Adrenal gland (tissue), 12 donors: ENCODE data around the gene GSTCD. TPM values are rescaled to one million over a fixed set of nuclear protein-coding genes. Genes with fewer than 3 reads are reported as not detected.

ENCODE experiments used
- DNase-seq, 7 donors: peaks; one replicate each; pipeline ENCODE4 v3.0.0-alpha.2; 2019 to 2020
- H3K27ac ChIP-seq, 5 donors: fragments of 200-600 bp; sonication (generic) in 4 of 5; 1 replicate in 3 of 5; 2 replicates in 2 of 5; pipeline versions ENCODE4 v1.5.1 to v1.8.0; 2016 to 2020; ENCODE audit warnings: mild to moderate bottlenecking in 1 of 5
- H3K27me3 ChIP-seq: fragments of 200-600 bp; 2 replicates; pipeline ENCODE4 v1.8.0; 2021
- H3K36me3 ChIP-seq, 2 donors: fragments of 200-600 bp; replicated peaks in 1 of 2; 1 replicate in 1 of 2; 2 replicates in 1 of 2; pipeline versions ENCODE4 v1.5.1 to v1.8.0; 2018 to 2022
- H3K4me1 ChIP-seq, 2 donors: fragments of 200-600 bp; replicated peaks in 1 of 2; 1 replicate in 1 of 2; 2 replicates in 1 of 2; pipeline versions ENCODE4 v1.5.1 to v1.8.0; 2018 to 2021
- H3K4me3 ChIP-seq, 4 donors: fragments of 200-600 bp; sonication (generic) in 3 of 4; one replicate each; pipeline ENCODE4 v1.5.1; 2016 to 2018
- H3K9me3 ChIP-seq, 3 donors: fragments of 200-600 bp; sonication (generic) in 1 of 3; replicated peaks in 1 of 3; 1 replicate in 2 of 3; 2 replicates in 1 of 3; pipeline versions ENCODE4 v1.5.1 to v1.8.0; 2016 to 2021
- CTCF ChIP-seq, 6 experiments: fragments of 450-650 bp in 4 of 6; fragments of 200-600 bp in 2 of 6; sonication (generic) in 1 of 6; IDR thresholded peaks; 1 replicate in 5 of 6; 2 replicates in 1 of 6; pipeline versions ENCODE4 v1.5.1 to v1.8.0; 2016 to 2021; ENCODE audit warnings: antibody characterized with exemption in 6 of 6, mild to moderate bottlenecking in 2 of 6, moderate library complexity in 1 of 6
- POLR2A ChIP-seq, 2 donors: fragments of 450-650 bp; IDR thresholded peaks; one replicate each; pipeline ENCODE4 v1.6.1; 2017; ENCODE audit warnings: antibody characterized with exemption in 2 of 2, mild to moderate bottlenecking in 2 of 2, moderate library complexity in 1 of 2
- WGBS, 4 donors: extraction: QIAGEN DNeasy Blood & Tissue Kit in 2 of 4; methylation state at CpG; one replicate each; pipeline versions ENCODE4 v1.1.5 to v1.1.7; 2013 to 2017; 5-methylcytosine and 5-hydroxymethylcytosine counted together
- intact Hi-C, 2 donors: fragments of 100-400 bp; cut with DNase I; formaldehyde crosslinking; loops; one replicate each; pipeline versions ENCODE4 v1.14.1 to v1.15.0; 2022 to 2023
- polyA plus RNA-seq, 3 donors: library from polyadenylated mRNA; stranded (reverse); fragments of 200-250 nt in 2 of 3; fragments of 350-450 nt in 1 of 3; fragmentation: Illumina TruSeq in 1 of 3; extraction: RNeasy Lipid Tissue Mini Kit (QIAGEN cat#74804) in 1 of 3; gene quantifications; one replicate each; pipeline ENCODE4 v1.2.3, GENCODE V29; 2013 to 2014
- total RNA-seq, 9 donors: library from RNA; depleted of rRNA in 4 of 9; stranded (reverse); fragments of >200 nt in 4 of 9; fragments of 120-200 nt in 1 of 9; fragmentation: NEBNext Ultra II Directional in 1 of 9; extraction: Animal tissue kit (Norgen Biotek cat#: 25700) in 1 of 9; gene quantifications; one replicate each; pipeline versions ENCODE4 v1.1.0 to v1.2.4, GENCODE V29; 2013 to 2023
- donor health status: healthy with polysubstance abuse.
- donor health status: Bipolar disorder and iron deficiency.
- donor health status: DM: yes; HTN: yes; CAD: no.
- donor health status: DM: no; HTN: no; CAD: no.
- donor health status: DM: no; HTN: no; CAD: no.
- donor health status: DM: yes; HTN: yes; CAD: no.

GSTCD gene
- total and polyA plus RNA-seq, 12 donors: 0.88 to 13.8 (median 6.7) TPM

DNA sequence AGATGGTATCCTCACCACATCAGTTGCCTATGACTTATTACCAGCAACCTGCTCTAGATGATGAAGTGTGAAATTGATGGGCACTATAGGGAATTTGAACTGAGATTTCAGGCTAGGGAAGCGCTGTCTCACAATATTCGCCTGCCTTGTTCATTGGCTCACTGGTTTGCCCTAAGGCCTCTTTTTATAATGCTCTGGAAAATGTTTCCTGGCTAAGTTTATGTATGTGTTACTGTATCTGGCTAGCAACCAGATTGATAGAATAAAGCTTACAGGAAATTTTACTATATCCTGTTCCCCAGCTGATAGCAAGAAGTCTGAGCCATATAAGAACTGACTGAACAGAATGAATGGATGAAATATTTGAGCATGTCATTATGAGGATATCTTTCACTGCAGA is 71.6 kb downstream of the GSTCD start:
- Histone ChIP-seq H3K27ac (no peak overlapping the region), H3K9me3 (no peaks in the 10 kb centered on the region), H3K4me1 (no peaks in the 10 kb centered on the region), H3K36me3 (no peaks in the 10 kb centered on the region), H3K27me3 (no peaks in the 10 kb centered on the region), H3K4me3 (no peak overlapping the region)
- TF ChIP-seq POLR2A (IDR thresholded peaks at IDR 0.05): no peak
- no peak for TF ChIP-seq CTCF (IDR thresholded peaks at IDR 0.05)
- DNase-seq: no peak
- WGBS, 4 donors: 76 to 92% (median 88%) methylated on average over 2 of the region's 2 CpGs
- intact Hi-C loops: no loop called here

DNA sequence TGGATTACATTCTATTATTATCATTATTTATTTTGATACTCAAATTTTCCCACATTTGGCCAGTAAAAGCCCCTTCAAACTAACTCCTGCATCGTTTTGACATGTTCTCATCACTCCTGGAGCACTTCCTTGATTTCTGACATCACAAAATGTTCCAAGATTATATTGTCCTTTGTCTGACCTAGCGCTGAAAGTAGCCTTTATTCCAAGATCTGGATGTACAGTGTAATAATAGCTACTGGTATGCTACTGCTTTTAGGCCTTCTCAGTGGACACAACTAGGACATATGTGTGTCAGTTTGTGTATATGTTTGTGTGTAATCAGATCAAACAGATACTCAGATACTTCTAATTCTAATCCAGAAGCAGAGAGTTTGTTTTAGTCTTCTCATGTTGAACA is 76.2 kb downstream of the GSTCD start:
- no peak overlapping the region for H3K4me3 ChIP-seq
- H3K27me3 ChIP-seq: no peaks in the 10 kb centered on the region
- no peak for DNase-seq
- TF ChIP-seq CTCF (IDR thresholded peaks at IDR 0.05): no peak
- TF ChIP-seq POLR2A (IDR thresholded peaks at IDR 0.05): no peak
- no peaks in the 10 kb centered on the region for H3K36me3 ChIP-seq
- 85 to 94% (median 91%) methylated on average over 2 of the region's 2 CpGs for WGBS, 4 donors
- H3K27ac ChIP-seq: no peak overlapping the region
- intact Hi-C loops: no loop called here
- no peaks in the 10 kb centered on the region for H3K9me3 ChIP-seq
- no peaks in the 10 kb centered on the region for H3K4me1 ChIP-seq

GRCh38 chr4:105785792-105786191 is 77.2 kb downstream of the GSTCD start:
- Histone ChIP-seq H3K27ac (no peak overlapping the region), H3K4me3 (no peak overlapping the region), H3K27me3 (no peaks in the 10 kb centered on the region), H3K9me3 (no peaks in the 10 kb centered on the region), H3K4me1 (no peaks in the 10 kb centered on the region), H3K36me3 (no peaks in the 10 kb centered on the region)
- intact Hi-C loops: no loop called here
- TF ChIP-seq CTCF (IDR thresholded peaks at IDR 0.05) (no peak), POLR2A (IDR thresholded peaks at IDR 0.05) (no peak)
- DNase-seq: no peak

GRCh38 chr4:105786748-105787147 is 78.2 kb downstream of the GSTCD start:
- Histone ChIP-seq H3K27ac (no peak overlapping the region), H3K36me3 (no peaks in the 10 kb centered on the region), H3K27me3 (no peaks in the 10 kb centered on the region), H3K4me3 (no peak overlapping the region), H3K4me1 (no peaks in the 10 kb centered on the region), H3K9me3 (no peaks in the 10 kb centered on the region)
- no peak for TF ChIP-seq POLR2A (IDR thresholded peaks at IDR 0.05)
- TF ChIP-seq CTCF (IDR thresholded peaks at IDR 0.05): no peak
- no peak for DNase-seq
- 92 to 97% (median 94%) methylated on average over 3 of the region's 3 CpGs for WGBS, 4 donors
- intact Hi-C loops: no loop called here
